H1 (cell line): ENCODE results near the gene TSPAN9.

ENCODE experiments used
- BCL11A ChIP-seq, 2 experiments: IDR thresholded peaks; one replicate each; pipeline ENCODE4 v1.6.1; 2011; ENCODE audit warnings: low read depth in 2 of 2, low read length in 2 of 2, mild to moderate bottlenecking in 2 of 2
- CBX5 ChIP-seq: fragments of 300-800, 300-1000 bp; sonication (generic); IDR thresholded peaks from 2 replicates; pipeline ENCODE4 v1.7.1; 2016; ENCODE audit warnings: antibody characterized with exemption, low read length, low read depth
- GTF2F1 ChIP-seq: IDR thresholded peaks from 2 replicates; pipeline ENCODE4 v1.6.1; 2012; ENCODE audit warnings: low read depth, low read length, improper control_type of control experiment, borderline replicate concordance
- JUND ChIP-seq: IDR thresholded peaks from 2 replicates; pipeline ENCODE4 v1.6.1; 2011; ENCODE audit warnings: mild to moderate bottlenecking, improper control_type of control experiment, low read length
- PHF8 ChIP-seq: fragments of 200-600 bp; sonication (generic); conservative IDR thresholded peaks from 2 replicates; pipeline ENCODE4 v1.7.1; 2012; ENCODE audit warnings: low read depth, mild to moderate bottlenecking, inconsistent platforms, low read length, moderate library complexity
- POLR2A ChIP-seq, 2 experiments: IDR thresholded peaks; 1 replicate in 1 of 2; 2 replicates in 1 of 2; pipeline ENCODE4 v1.6.1; 2011; ENCODE audit warnings: low read depth in 2 of 2, low read length in 2 of 2, mild to moderate bottlenecking in 2 of 2; ENCODE audit errors: control extremely low read depth in 1 of 2
- RAD21 ChIP-seq, 2 experiments: IDR thresholded peaks in 1 of 2; conservative IDR thresholded peaks in 1 of 2; 2 replicates each; pipeline ENCODE4 v1.6.1; 2011; ENCODE audit warnings: low read depth in 2 of 2, low read length in 2 of 2, improper control_type of control experiment in 1 of 2, inconsistent platforms in 1 of 2, mild to moderate bottlenecking in 1 of 2, moderate library complexity in 1 of 2
- RXRA ChIP-seq: IDR thresholded peaks from 2 replicates; pipeline ENCODE4 v1.6.1; 2011; ENCODE audit warnings: low read depth, mild to moderate bottlenecking, low read length, moderate library complexity; ENCODE audit not compliant: insufficient read depth
- TAF1 ChIP-seq: IDR thresholded peaks from 2 replicates; pipeline ENCODE4 v1.6.1; 2011; ENCODE audit warnings: mild to moderate bottlenecking, low read depth, low read length
- TCF12 ChIP-seq: IDR thresholded peaks from 2 replicates; pipeline ENCODE4 v1.6.1; 2011; ENCODE audit warnings: low read depth, mild to moderate bottlenecking, low read length
- TF ChIP-seq, protein P1 (sequence below), 3 experiments: IDR thresholded peaks; 1 replicate in 2 of 3; 2 replicates in 1 of 3; pipeline versions ENCODE4 v1.5.1 to v1.6.1; 2011; ENCODE audit warnings: low read length in 3 of 3, mild to moderate bottlenecking in 3 of 3, inconsistent platforms in 2 of 3, low read depth in 1 of 3, moderate library complexity in 1 of 3; ENCODE audit not compliant: insufficient read depth in 1 of 3; ENCODE audit errors: control extremely low read depth in 1 of 3

DNA sequence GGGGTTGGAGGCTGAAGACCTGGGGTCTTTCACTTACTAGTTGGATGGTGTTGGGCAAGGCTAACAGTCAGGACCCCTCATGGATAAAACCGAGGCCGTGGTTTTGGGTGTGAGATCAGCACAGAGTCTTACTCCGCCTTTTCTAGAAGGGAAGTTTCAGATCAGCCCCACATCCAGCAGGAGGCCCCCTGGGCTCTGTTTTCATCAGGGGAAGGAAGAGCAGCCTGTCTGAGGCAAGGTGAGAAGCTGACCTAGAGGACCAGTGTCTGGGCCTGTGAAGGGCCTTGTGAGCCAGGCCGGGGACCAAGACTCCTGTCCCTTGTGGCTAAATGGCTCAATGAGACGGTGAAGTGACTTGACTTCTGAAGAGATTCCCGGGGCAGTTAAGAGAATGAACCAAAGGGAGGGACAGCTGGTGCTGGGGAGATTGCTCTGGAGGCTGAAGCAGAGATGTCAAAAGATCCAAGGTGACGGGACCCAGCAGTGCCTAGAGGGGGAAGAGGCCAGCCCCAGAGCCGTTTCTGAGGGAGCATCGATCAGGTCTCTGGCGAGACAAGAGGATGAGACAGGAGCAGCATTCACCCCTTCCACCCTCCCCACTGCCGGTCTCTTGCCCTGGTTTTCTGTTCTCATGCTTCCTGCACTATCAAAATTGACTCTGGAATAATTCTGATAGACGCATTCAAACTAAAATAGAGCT is 40.1 kb upstream of the TSPAN9 start:
- TF ChIP-seq TCF12, result no peak
- no peak for TF ChIP-seq RAD21 (IDR thresholded peaks at IDR 0.05 in 1 of 2, conservative IDR thresholded peaks at IDR 0.05 in 1 of 2; ENCODE audit: low read depth in 2 of 2, low read length in 2 of 2)
- TF ChIP-seq, protein P1, sequence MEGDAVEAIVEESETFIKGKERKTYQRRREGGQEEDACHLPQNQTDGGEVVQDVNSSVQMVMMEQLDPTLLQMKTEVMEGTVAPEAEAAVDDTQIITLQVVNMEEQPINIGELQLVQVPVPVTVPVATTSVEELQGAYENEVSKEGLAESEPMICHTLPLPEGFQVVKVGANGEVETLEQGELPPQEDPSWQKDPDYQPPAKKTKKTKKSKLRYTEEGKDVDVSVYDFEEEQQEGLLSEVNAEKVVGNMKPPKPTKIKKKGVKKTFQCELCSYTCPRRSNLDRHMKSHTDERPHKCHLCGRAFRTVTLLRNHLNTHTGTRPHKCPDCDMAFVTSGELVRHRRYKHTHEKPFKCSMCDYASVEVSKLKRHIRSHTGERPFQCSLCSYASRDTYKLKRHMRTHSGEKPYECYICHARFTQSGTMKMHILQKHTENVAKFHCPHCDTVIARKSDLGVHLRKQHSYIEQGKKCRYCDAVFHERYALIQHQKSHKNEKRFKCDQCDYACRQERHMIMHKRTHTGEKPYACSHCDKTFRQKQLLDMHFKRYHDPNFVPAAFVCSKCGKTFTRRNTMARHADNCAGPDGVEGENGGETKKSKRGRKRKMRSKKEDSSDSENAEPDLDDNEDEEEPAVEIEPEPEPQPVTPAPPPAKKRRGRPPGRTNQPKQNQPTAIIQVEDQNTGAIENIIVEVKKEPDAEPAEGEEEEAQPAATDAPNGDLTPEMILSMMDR (IDR thresholded peaks at IDR 0.05; ENCODE audit: control extremely low read depth in 1 of 3, insufficient read depth in 1 of 3, low read depth in 1 of 3, low read length in 3 of 3), result no peak
- TF ChIP-seq TAF1, result no peak
- no peak for TF ChIP-seq CBX5
- TF ChIP-seq JUND, result no peak
- no peak for TF ChIP-seq GTF2F1
- TF ChIP-seq BCL11A (IDR thresholded peaks at IDR 0.05; ENCODE audit: low read depth in 2 of 2, low read length in 2 of 2), result no peak
- no peak for TF ChIP-seq PHF8
- no peak for TF ChIP-seq POLR2A (IDR thresholded peaks at IDR 0.05; ENCODE audit: control extremely low read depth in 1 of 2, low read depth in 2 of 2, low read length in 2 of 2)
- no peak for TF ChIP-seq RXRA
